Naive thymus-derived CD8-positive, alpha-beta T cell (primary cell): ENCODE results near the gene DOCK3. TPM values are rescaled to one million over a fixed set of nuclear protein-coding genes. Genes with fewer than 3 reads are reported as not detected.

Experiments used
- ATAC-seq, 2 donors: fragments of 150-1000 bp; cut with Tn5 transposase in 1 of 2; sonication (Bioruptor Pico), chemical (Tn5 transposase) in 1 of 2; 1 replicate in 1 of 2; 2 replicates in 1 of 2; pipeline ENCODE4 v1.10.0; 2021; ENCODE audit warnings: mild to moderate bottlenecking in 2 of 2, moderate library complexity in 2 of 2
- POLR2A ChIA-PET: fragments of 350-600 bp; sonication (Branson Sonifier 250); formaldehyde crosslinking; loops from one replicate; lab custom pipeline; 2021; ENCODE audit warnings: antibody characterized with exemption; lab: Charles Lee
- DNase-seq, 10 donors: peaks; one replicate each; pipeline versions ENCODE4 v3.0.0 to v3.0.0-alpha.2; 2020 to 2022
- H3K27ac Mint-ChIP-seq, 10 donors: one replicate each; pipeline ENCODE4 v1.8.0; 2020 to 2022; ENCODE audit warnings: mild to moderate bottlenecking in 10 of 10, mixed read lengths in 10 of 10, moderate library complexity in 4 of 10, inconsistent platforms in 1 of 10
- H3K27me3 Mint-ChIP-seq, 5 donors: one replicate each; pipeline ENCODE4 v1.8.0; 2021 to 2022; ENCODE audit warnings: mixed read lengths in 5 of 5
- H3K36me3 Mint-ChIP-seq, 3 donors: one replicate each; pipeline ENCODE4 v1.8.0; 2020 to 2022; ENCODE audit warnings: mixed read lengths in 3 of 3, mild to moderate bottlenecking in 2 of 3, inconsistent platforms in 1 of 3
- H3K4me1 Mint-ChIP-seq, 4 donors: one replicate each; pipeline ENCODE4 v1.8.0; 2021 to 2022; ENCODE audit warnings: mixed read lengths in 4 of 4
- H3K4me3 Mint-ChIP-seq, 10 donors: one replicate each; pipeline ENCODE4 v1.8.0; 2020 to 2022; ENCODE audit warnings: mild to moderate bottlenecking in 10 of 10, mixed read lengths in 10 of 10, moderate library complexity in 6 of 10, inconsistent platforms in 1 of 10
- H3K9me3 Mint-ChIP-seq, 9 donors: one replicate each; pipeline ENCODE4 v1.8.0; 2020 to 2022; ENCODE audit warnings: mixed read lengths in 9 of 9, mild to moderate bottlenecking in 3 of 9, inconsistent platforms in 1 of 9, moderate library complexity in 1 of 9
- polyA plus RNA-seq, 3 donors: library from polyadenylated mRNA; unstranded; fragments of 300-500 nt; fragmentation: Illumina TruSeq; gene quantifications; one replicate each; pipeline ENCODE4 v1.2.3, GENCODE V29; 2021
- total RNA-seq, 8 experiments: library from RNA in 2 of 8; stranded (reverse) in 2 of 8; gene quantifications; one replicate each; pipeline ENCODE4 v1.2.3 and lab custom pipeline; 2021 to 2026

DOCK3 gene
- total and polyA plus RNA-seq, 5 experiments from 2014 or later, result 0.14 to 1.9 (median 0.63) TPM

GRCh38 chr3:50652709-50653108 lies 22.0 kb upstream of the DOCK3 start:
- H3K27me3 Mint-ChIP-seq, result no peaks in the 10 kb centered on the region
- H3K36me3 Mint-ChIP-seq, result peaks cover 0 to 12% (median 0%) of the 10 kb centered on the region in 3 donors
- POLR2A ChIA-PET, result interaction anchor here (0.5 to 2.0 kb wide), 5 partner anchors 10 to 314 kb away, joined by 4 to 18 read pairs (median 4); partner anchors contain the start of genes HEMK1 and MAPKAPK3
- no peak overlapping the region for H3K4me3 Mint-ChIP-seq
- H3K27ac Mint-ChIP-seq, result peak overlapping the region in 7 of 10 donors; percentile 13 to 83 (median 35)
- ATAC-seq (peak; percentile 58 to 87), DNase-seq (peak in 9 of 10 donors; percentile 17 to 75 (median 41))
- H3K9me3 Mint-ChIP-seq, result no peaks in the 10 kb centered on the region
- H3K4me1 Mint-ChIP-seq, result peaks cover 0 to 13% (median 11%) of the 10 kb centered on the region in 4 donors

GRCh38 chr3:50653937-50654595 lies 20.7 kb upstream of the DOCK3 start:
- H3K4me1 Mint-ChIP-seq, result peaks cover 0 to 13% (median 11%) of the 10 kb centered on the region in 4 donors
- H3K4me3 Mint-ChIP-seq, result no peak overlapping the region
- no peaks in the 10 kb centered on the region for H3K9me3 Mint-ChIP-seq
- no peaks in the 10 kb centered on the region for H3K27me3 Mint-ChIP-seq
- H3K36me3 Mint-ChIP-seq, result peaks cover 0 to 3% (median 0%) of the 10 kb centered on the region in 3 donors
- DNase-seq (no peak), ATAC-seq (no peak)
- POLR2A ChIA-PET, result interaction anchor here (0.7 to 2.2 kb wide), 6 partner anchors 8 to 85 kb away, joined by 3 to 11 read pairs (median 4); partner anchors contain the start of genes HEMK1 and MAPKAPK3
- peak overlapping the region in 9 of 10 donors; percentile 2 to 78 (median 53) for H3K27ac Mint-ChIP-seq

GRCh38 chr3:50655009-50655830 lies 19.5 kb upstream of the DOCK3 start:
- peaks cover 0 to 13% (median 11%) of the 10 kb centered on the region in 4 donors for H3K4me1 Mint-ChIP-seq
- peak overlapping the region in 8 of 10 donors; percentile 22 to 67 (median 52) for H3K27ac Mint-ChIP-seq
- POLR2A ChIA-PET, result interaction anchor here (1.5 to 2.2 kb wide), 2 partner anchors 38 to 86 kb away, joined by 4 to 11 read pairs; partner anchors contain the start of genes HEMK1 and MAPKAPK3
- H3K9me3 Mint-ChIP-seq, result no peaks in the 10 kb centered on the region
- DNase-seq (no peak), ATAC-seq (peak in 1 of 2 donors; percentile 23)
- peaks cover 0 to 3% (median 0%) of the 10 kb centered on the region in 3 donors for H3K36me3 Mint-ChIP-seq
- no peaks in the 10 kb centered on the region for H3K27me3 Mint-ChIP-seq
- H3K4me3 Mint-ChIP-seq, result no peak overlapping the region

GRCh38 chr3:50656417-50657195 lies 18.1 kb upstream of the DOCK3 start:
- DNase-seq (no peak), ATAC-seq (no peak)
- POLR2A ChIA-PET, result interaction anchor here (2.2 kb wide), 1 partner anchor 39 kb away, joined by 11 read pairs; the partner anchor contains the start of gene MAPKAPK3
- no peaks in the 10 kb centered on the region for H3K9me3 Mint-ChIP-seq
- no peaks in the 10 kb centered on the region for H3K27me3 Mint-ChIP-seq
- H3K36me3 Mint-ChIP-seq, result no peaks in the 10 kb centered on the region
- H3K4me1 Mint-ChIP-seq, result peaks cover 0 to 13% (median 9%) of the 10 kb centered on the region in 4 donors
- H3K27ac Mint-ChIP-seq, result peak overlapping the region in 1 of 10 donors; percentile 84
- H3K4me3 Mint-ChIP-seq, result no peak overlapping the region

GRCh38 chr3:50657407-50657806 lies 17.3 kb upstream of the DOCK3 start:
- no peaks in the 10 kb centered on the region for H3K36me3 Mint-ChIP-seq

GRCh38 chr3:50657816-50658215 lies 16.9 kb upstream of the DOCK3 start:
- Mint-ChIP-seq H3K9me3 (no peaks in the 10 kb centered on the region), H3K4me1 (peaks cover 0 to 12% (median 10%) of the 10 kb centered on the region in 4 donors), H3K27ac (peak overlapping the region in 1 of 10 donors; percentile 13), H3K27me3 (no peaks in the 10 kb centered on the region), H3K36me3 (no peaks in the 10 kb centered on the region), H3K4me3 (peak overlapping the region in 1 of 10 donors; percentile 52)
- ATAC-seq (no peak), DNase-seq (no peak)
- POLR2A ChIA-PET, result interaction anchor here (1.1 kb wide), 1 partner anchor 9 kb away, joined by 3 read pairs; no protein-coding TSS in a partner anchor

More at GRCh38 chr3:50657407-50657806, 17.3 kb upstream of the DOCK3 start:
- H3K4me3 Mint-ChIP-seq, result no peak overlapping the region
- H3K27ac Mint-ChIP-seq, result peak overlapping the region in 2 of 10 donors; percentile 17 to 84
- DNase-seq (no peak), ATAC-seq (no peak)
- peaks cover 0 to 13% (median 10%) of the 10 kb centered on the region in 4 donors for H3K4me1 Mint-ChIP-seq
- H3K27me3 Mint-ChIP-seq, result no peaks in the 10 kb centered on the region
- POLR2A ChIA-PET, result interaction anchor here (1.1 kb wide), 1 partner anchor 8 kb away, joined by 3 read pairs; no protein-coding TSS in a partner anchor
- H3K9me3 Mint-ChIP-seq, result no peaks in the 10 kb centered on the region

GRCh38 chr3:50658416-50658815 lies 16.3 kb upstream of the DOCK3 start:
- POLR2A ChIA-PET, result interaction anchor here (1.1 kb wide), 1 partner anchor 9 kb away, joined by 3 read pairs; no protein-coding TSS in a partner anchor
- peak overlapping the region in 1 of 10 donors; percentile 13 for H3K27ac Mint-ChIP-seq
- no peaks in the 10 kb centered on the region for H3K9me3 Mint-ChIP-seq
- no peaks in the 10 kb centered on the region for H3K36me3 Mint-ChIP-seq
- no peaks in the 10 kb centered on the region for H3K27me3 Mint-ChIP-seq
- H3K4me1 Mint-ChIP-seq, result peaks cover 0 to 8% (median 8%) of the 10 kb centered on the region in 4 donors
- DNase-seq (no peak), ATAC-seq (no peak)
- no peak overlapping the region for H3K4me3 Mint-ChIP-seq

GRCh38 chr3:50658831-50659230 lies 15.9 kb upstream of the DOCK3 start:
- Mint-ChIP-seq H3K4me3 (no peak overlapping the region), H3K9me3 (no peaks in the 10 kb centered on the region), H3K36me3 (no peaks in the 10 kb centered on the region), H3K4me1 (peaks cover 0 to 8% (median 8%) of the 10 kb centered on the region in 4 donors), H3K27me3 (no peaks in the 10 kb centered on the region), H3K27ac (no peak overlapping the region)
- DNase-seq (no peak), ATAC-seq (no peak)
- POLR2A ChIA-PET, result interaction anchor here (1.1 kb wide), 1 partner anchor 10 kb away, joined by 3 read pairs; no protein-coding TSS in a partner anchor

- H3K4me3 Mint-ChIP-seq, result no peak overlapping the region
- DNase-seq (no peak), ATAC-seq (no peak)
- peaks cover 6 to 11% (median 8%) of the 10 kb centered on the region in 4 donors for H3K4me1 Mint-ChIP-seq
- H3K27me3 Mint-ChIP-seq, result no peaks in the 10 kb centered on the region
- H3K9me3 Mint-ChIP-seq, result no peaks in the 10 kb centered on the region
- POLR2A ChIA-PET, result no interaction called here
- no peak overlapping the region for H3K27ac Mint-ChIP-seq
- H3K36me3 Mint-ChIP-seq, result no peaks in the 10 kb centered on the region
Observed at GRCh38 chr3:50660386-50660785, 14.3 kb upstream of the DOCK3 start.

GRCh38 chr3:50661321-50661837 lies 13.3 kb upstream of the DOCK3 start:
- no peak for DNase-seq
- Mint-ChIP-seq H3K4me3 (no peak overlapping the region), H3K9me3 (no peaks in the 10 kb centered on the region), H3K27me3 (no peaks in the 10 kb centered on the region), H3K36me3 (no peaks in the 10 kb centered on the region), H3K27ac (peak overlapping the region in 2 of 10 donors; percentile 1 to 23), H3K4me1 (peaks cover 9 to 15% (median 11%) of the 10 kb centered on the region in 4 donors)
- no peak for ATAC-seq
- POLR2A ChIA-PET, result no interaction called here

GRCh38 chr3:50662408-50662807 lies 12.3 kb upstream of the DOCK3 start:
- no peaks in the 10 kb centered on the region for H3K27me3 Mint-ChIP-seq
- POLR2A ChIA-PET, result interaction anchor here (1.0 kb wide), 1 partner anchor 9 kb away, joined by 4 read pairs; no protein-coding TSS in a partner anchor
- no peak overlapping the region for H3K4me3 Mint-ChIP-seq
- peaks cover 8 to 13% (median 11%) of the 10 kb centered on the region in 4 donors for H3K4me1 Mint-ChIP-seq
- ATAC-seq, result no peak
- H3K9me3 Mint-ChIP-seq, result no peaks in the 10 kb centered on the region
- H3K36me3 Mint-ChIP-seq, result no peaks in the 10 kb centered on the region
- H3K27ac Mint-ChIP-seq, result peak overlapping the region in 2 of 10 donors; percentile 1 to 58
- no peak for DNase-seq
